ENCODE data around the gene SNCG.

- TF ChIP-seq, protein P1, sequence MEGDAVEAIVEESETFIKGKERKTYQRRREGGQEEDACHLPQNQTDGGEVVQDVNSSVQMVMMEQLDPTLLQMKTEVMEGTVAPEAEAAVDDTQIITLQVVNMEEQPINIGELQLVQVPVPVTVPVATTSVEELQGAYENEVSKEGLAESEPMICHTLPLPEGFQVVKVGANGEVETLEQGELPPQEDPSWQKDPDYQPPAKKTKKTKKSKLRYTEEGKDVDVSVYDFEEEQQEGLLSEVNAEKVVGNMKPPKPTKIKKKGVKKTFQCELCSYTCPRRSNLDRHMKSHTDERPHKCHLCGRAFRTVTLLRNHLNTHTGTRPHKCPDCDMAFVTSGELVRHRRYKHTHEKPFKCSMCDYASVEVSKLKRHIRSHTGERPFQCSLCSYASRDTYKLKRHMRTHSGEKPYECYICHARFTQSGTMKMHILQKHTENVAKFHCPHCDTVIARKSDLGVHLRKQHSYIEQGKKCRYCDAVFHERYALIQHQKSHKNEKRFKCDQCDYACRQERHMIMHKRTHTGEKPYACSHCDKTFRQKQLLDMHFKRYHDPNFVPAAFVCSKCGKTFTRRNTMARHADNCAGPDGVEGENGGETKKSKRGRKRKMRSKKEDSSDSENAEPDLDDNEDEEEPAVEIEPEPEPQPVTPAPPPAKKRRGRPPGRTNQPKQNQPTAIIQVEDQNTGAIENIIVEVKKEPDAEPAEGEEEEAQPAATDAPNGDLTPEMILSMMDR (conservative IDR thresholded peaks at IDR 0.05) = no peak
- no peak for TF ChIP-seq ZFX (IDR thresholded peaks at IDR 0.05)
Observed at GRCh38 chr10:86937502-86938154, 20.8 kb upstream of the SNCG start.

All from C4-2B (cell line).